Activated naive CD8-positive, alpha-beta T cell treated with anti-CD3 and anti-CD28 coated beads, Interleukin-2, amount 10 ng/mL, durations not matched to agents 7 days and 5 days (primary cell): ENCODE data around the gene ZNF563. TPM values are rescaled to one million over a fixed set of nuclear protein-coding genes. Genes with fewer than 3 reads are reported as not detected.
"Not testable (repeated sequence)": the region's sequence is repeated elsewhere in the genome, so short reads cannot be mapped to it uniquely, and the experiment has no call there.

Experiments
- ATAC-seq: fragments of 150-1000 bp; cut with Tn5 transposase; one replicate; pipeline ENCODE4 v1.10.0; 2021; ENCODE audit warnings: low read depth, moderate library complexity
- POLR2A ChIA-PET: fragments of 350-600 bp; sonication (Branson Sonifier 250); formaldehyde crosslinking; loops from one replicate; lab custom pipeline; 2021; ENCODE audit warnings: antibody characterized with exemption; lab: Charles Lee
- DNase-seq: peaks from one replicate; pipeline ENCODE4 v3.0.0; 2021
- H3K27ac Mint-ChIP-seq: one replicate; pipeline ENCODE4 v1.8.0; 2022; ENCODE audit warnings: mild to moderate bottlenecking, mixed read lengths
- H3K27me3 Mint-ChIP-seq: one replicate; pipeline ENCODE4 v1.8.0; 2022; ENCODE audit warnings: mild to moderate bottlenecking, moderate library complexity, mixed read lengths
- H3K36me3 Mint-ChIP-seq: one replicate; pipeline ENCODE4 v1.8.0; 2021; ENCODE audit warnings: mild to moderate bottlenecking, mixed read lengths
- H3K4me1 Mint-ChIP-seq: one replicate; pipeline ENCODE4 v1.8.0; 2021; ENCODE audit warnings: mixed read lengths
- H3K4me3 Mint-ChIP-seq: one replicate; pipeline ENCODE4 v1.8.0; 2022; ENCODE audit warnings: mild to moderate bottlenecking, moderate library complexity, mixed read lengths
- H3K9me3 Mint-ChIP-seq: one replicate; pipeline ENCODE4 v1.8.0; 2021; ENCODE audit warnings: mixed read lengths
- total RNA-seq, 2 experiments: library from RNA; stranded (reverse); gene quantifications; one replicate each; pipeline ENCODE4 v1.2.3, GENCODE V29; 2021

ZNF563 gene
- 1 to 10 TPM; 5.2 to 6.3 TPM for total RNA-seq

GRCh38 chr19:12333162-12334159 lies at the start of gene ZNF563:
TSS of gene ZNF563 (minus strand) at chr19:12333633. CDS start at chr19:12333482, 151 bp downstream.
- Mint-ChIP-seq H3K4me3 (peak within 1 kb of the TSS; percentile 89), H3K4me1 (peaks cover 23% of the 10 kb centered on the region), H3K9me3 (peaks cover 6% of the 10 kb centered on the region), H3K36me3 (peaks cover 9% of the 10 kb centered on the region), H3K27me3 (no peaks in the 10 kb centered on the region), H3K27ac (peak within 1 kb of the TSS; percentile 99)
- POLR2A ChIA-PET: interaction anchor here (0.6 to 3.0 kb wide), 24 partner anchors 12 to 567 kb away, joined by 3 to 31 read pairs (median 4); partner anchors contain the start of genes ZNF136, ZNF20, ZNF433 and ZNF44
- ATAC-seq: peak; percentile 97
- peak; percentile 95 for DNase-seq

GRCh38 chr19:12380444-12380737 lies 47.0 kb upstream of the ZNF563 start:
- POLR2A ChIA-PET: no interaction called here

GRCh38 chr19:12379732-12380443 lies 46.5 kb upstream of the ZNF563 start:
- Mint-ChIP-seq H3K4me3 (no peak overlapping the region), H3K27ac (no peak overlapping the region), H3K9me3 (peaks cover 44% of the 10 kb centered on the region), H3K27me3 (no peaks in the 10 kb centered on the region), H3K36me3 (peaks cover 23% of the 10 kb centered on the region), H3K4me1 (no peaks in the 10 kb centered on the region)
- POLR2A ChIA-PET: no interaction called here
- DNase-seq (no peak), ATAC-seq (no peak)

More at GRCh38 chr19:12380444-12380737, 47.0 kb upstream of the ZNF563 start:
- no peak overlapping the region for H3K4me3 Mint-ChIP-seq
- peaks cover 23% of the 10 kb centered on the region for H3K36me3 Mint-ChIP-seq
- no peak for ATAC-seq
- no peak for DNase-seq
- no peaks in the 10 kb centered on the region for H3K27me3 Mint-ChIP-seq
- H3K27ac Mint-ChIP-seq: no peak overlapping the region
- H3K4me1 Mint-ChIP-seq: no peaks in the 10 kb centered on the region
- peaks cover 42% of the 10 kb centered on the region for H3K9me3 Mint-ChIP-seq

DNA sequence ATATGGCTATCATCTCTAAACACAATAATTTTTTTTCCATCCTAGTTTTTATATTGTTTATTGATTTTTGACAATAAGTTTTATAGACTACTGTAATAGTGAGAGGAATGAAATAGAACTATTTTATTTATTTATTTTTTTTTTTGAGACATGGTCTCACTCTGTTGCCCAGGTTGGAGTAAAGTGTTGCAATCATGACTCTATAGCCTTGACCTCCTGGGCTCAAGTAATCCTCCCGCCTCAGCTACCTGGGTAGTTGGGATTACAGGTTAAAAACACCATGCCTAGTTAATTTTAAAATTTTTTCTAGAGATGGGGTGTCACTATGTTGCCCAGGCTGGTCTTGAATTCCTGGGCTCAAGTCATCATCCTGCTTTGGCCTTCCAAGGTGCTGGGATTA lies 40.6 kb upstream of the ZNF563 start:
- Mint-ChIP-seq H3K9me3 (peaks cover 32% of the 10 kb centered on the region), H3K36me3 (peaks cover 4% of the 10 kb centered on the region), H3K4me3 (no peak overlapping the region), H3K27me3 (no peaks in the 10 kb centered on the region), H3K27ac (no peak overlapping the region), H3K4me1 (no peaks in the 10 kb centered on the region)
- ATAC-seq: no peak
- DNase-seq: no peak
- POLR2A ChIA-PET: no interaction called here

DNA sequence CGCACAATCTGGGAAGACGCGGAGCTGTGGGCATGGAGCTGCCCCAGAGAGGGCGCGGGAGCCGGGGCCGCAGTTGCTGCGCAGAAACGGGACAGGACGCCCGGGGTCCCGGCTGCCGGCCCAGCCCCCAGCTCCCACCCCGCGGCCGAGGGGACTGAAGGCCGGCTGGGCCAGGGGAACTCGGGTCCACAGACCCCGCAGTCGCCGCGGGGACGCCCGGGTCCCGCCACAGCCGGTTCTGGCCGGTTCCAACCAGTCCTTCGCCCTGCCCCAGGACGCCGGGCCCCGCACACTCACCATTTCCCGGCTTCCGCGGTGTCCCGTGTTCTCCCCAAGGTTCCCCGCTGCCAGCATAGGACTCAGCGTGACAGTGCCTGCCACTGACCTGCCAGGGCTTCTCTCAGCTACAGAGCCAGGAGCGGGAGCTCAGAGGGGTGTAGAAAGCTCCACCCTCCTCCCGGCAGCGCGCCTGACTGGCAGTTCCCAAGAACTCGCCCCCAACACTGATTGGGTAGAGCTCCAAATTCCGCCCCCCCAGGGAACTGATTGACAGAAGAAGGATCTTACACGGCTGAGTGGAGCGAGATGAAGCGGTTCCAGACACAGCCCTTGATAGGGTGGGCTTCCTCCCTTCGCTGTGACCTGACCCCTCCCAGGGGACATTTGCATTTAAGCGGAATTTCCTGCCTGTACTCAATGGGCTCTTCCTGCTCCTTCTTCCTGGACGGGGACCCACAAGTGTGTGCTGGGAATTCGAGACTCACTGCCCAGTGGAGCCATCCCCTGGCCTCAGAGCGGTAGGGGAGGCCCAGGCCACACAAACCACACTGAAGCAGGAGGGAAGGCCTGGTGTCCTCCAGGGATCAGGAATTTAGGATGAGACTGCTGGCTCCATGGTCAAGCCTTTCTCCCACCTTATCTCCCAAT lies 32.1 kb upstream of the ZNF563 start, which contains the start of gene ZNF442:
Gene ZNF442, minus strand, starts transcription at position 448 of the 927 bp plus-strand sequence. CDS start 2,052 bp downstream, outside the sequence.
- peaks cover 7% of the 10 kb centered on the region for H3K36me3 Mint-ChIP-seq
- peaks cover 1% of the 10 kb centered on the region for H3K27me3 Mint-ChIP-seq
- peaks cover 12% of the 10 kb centered on the region for H3K9me3 Mint-ChIP-seq
- H3K4me3 Mint-ChIP-seq: peak within 1 kb of the TSS; percentile 96
- H3K4me1 Mint-ChIP-seq: peaks cover 16% of the 10 kb centered on the region
- H3K27ac Mint-ChIP-seq: peak within 1 kb of the TSS; percentile 91
- POLR2A ChIA-PET: interaction anchor here (0.5 to 2.6 kb wide), 10 partner anchors 11 to 378 kb away, joined by 3 to 31 read pairs (median 4); partner anchors contain the start of genes ZNF20, ZNF44, ZNF443 and ZNF563
- ATAC-seq (peak; percentile 98), DNase-seq (peak; percentile 80)

DNA sequence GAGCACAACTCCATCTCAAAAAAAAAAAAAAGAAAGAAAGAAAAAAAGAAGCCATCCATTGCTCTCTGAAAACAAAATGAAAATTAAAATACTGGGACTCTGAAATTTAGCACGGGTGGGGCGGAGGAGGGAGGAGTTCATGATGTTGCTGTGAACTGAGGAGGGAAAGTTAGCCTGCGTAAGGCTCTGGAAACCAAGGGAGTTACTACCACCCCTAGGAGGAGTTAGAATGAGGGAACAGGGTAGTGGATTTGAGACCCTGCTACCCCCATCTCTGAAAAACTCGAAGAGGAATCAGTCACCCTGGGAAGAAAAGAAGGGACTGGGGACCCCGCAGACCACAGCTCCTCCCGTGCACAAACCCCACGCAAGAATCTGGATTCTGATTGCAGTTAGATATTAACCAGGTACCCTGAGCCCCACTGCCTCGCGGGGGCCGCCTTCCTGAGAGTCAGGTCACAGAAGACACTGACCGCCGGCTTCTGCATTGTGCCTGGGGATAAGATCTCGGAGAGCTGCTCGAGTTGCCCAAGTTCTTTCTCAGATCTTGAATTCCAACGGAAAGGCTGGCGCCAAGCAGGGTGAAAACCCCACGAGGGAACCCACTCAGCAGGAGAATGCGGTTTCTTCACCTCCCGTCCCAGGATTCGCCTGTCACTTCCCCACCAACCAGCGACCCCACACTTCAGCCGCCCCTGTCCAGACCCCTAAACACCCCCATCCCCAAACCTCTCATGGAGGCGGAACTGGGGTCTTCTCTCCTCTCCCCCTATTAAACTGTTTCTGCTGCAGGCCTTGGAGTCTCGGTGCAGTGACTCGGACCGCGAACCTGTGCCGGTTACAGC lies 31.2 kb upstream of the ZNF563 start:
- ATAC-seq (no peak), DNase-seq (no peak)
- Mint-ChIP-seq H3K27me3 (peaks cover 1% of the 10 kb centered on the region), H3K27ac (peak overlapping the region; percentile 70), H3K4me1 (peaks cover 16% of the 10 kb centered on the region), H3K9me3 (peaks cover 10% of the 10 kb centered on the region), H3K4me3 (peak overlapping the region; percentile 96), H3K36me3 (peaks cover 7% of the 10 kb centered on the region)
- POLR2A ChIA-PET: interaction anchor here (0.6 to 2.6 kb wide), 8 partner anchors 31 to 377 kb away, joined by 3 to 31 read pairs (median 4); partner anchors contain the start of genes ZNF20, ZNF44 and ZNF563

DNA sequence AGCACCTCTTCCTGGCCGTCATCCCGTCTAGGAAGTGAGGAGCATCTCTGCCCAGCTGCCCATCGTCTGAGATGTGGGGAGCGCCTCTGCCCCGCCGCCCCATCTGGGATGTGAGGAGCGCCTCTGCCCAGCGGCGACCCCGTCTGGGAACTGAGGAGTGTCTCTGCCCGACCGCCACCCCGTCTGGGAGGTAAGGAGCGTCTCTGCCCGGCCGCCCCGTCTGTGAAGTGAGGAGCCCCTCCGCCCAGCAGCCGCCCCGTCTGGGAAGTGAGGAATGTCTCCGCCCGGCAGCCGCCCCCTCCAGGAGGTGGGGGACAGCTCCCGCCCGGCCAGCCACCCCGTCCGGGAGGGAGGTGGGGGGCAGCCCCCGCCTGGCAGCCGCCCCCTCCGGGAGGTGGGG lies 28.8 kb upstream of the ZNF563 start:
- H3K4me3 Mint-ChIP-seq, ATAC-seq, H3K27ac Mint-ChIP-seq, H3K36me3 Mint-ChIP-seq, H3K27me3 Mint-ChIP-seq, DNase-seq: not testable (repeated sequence)
- POLR2A ChIA-PET: interaction anchor here (0.7 kb wide), 1 partner anchor 9 kb away, joined by 3 read pairs; no protein-coding TSS in a partner anchor
- peaks cover 16% of the 10 kb centered on the region for H3K4me1 Mint-ChIP-seq
- peaks cover 19% of the 10 kb centered on the region for H3K9me3 Mint-ChIP-seq

GRCh38 chr19:12353375-12353774 lies 19.9 kb upstream of the ZNF563 start:
- Mint-ChIP-seq H3K9me3 (peaks cover 54% of the 10 kb centered on the region), H3K36me3 (peaks cover 40% of the 10 kb centered on the region), H3K4me1 (no peaks in the 10 kb centered on the region), H3K27me3 (no peaks in the 10 kb centered on the region), H3K4me3 (no peak overlapping the region), H3K27ac (no peak overlapping the region)
- no peak for ATAC-seq
- POLR2A ChIA-PET: interaction anchor here (0.6 kb wide), 1 partner anchor 1682 kb away, joined by 4 read pairs; no protein-coding TSS in a partner anchor
- DNase-seq: no peak

- no peak for ATAC-seq
- Mint-ChIP-seq H3K9me3 (peaks cover 57% of the 10 kb centered on the region), H3K27ac (no peak overlapping the region), H3K27me3 (no peaks in the 10 kb centered on the region), H3K4me1 (no peaks in the 10 kb centered on the region), H3K4me3 (no peak overlapping the region), H3K36me3 (peaks cover 43% of the 10 kb centered on the region)
- no peak for DNase-seq
- POLR2A ChIA-PET: no interaction called here
Measured at GRCh38 chr19:12350890-12351197, 17.4 kb upstream of the ZNF563 start.

DNA sequence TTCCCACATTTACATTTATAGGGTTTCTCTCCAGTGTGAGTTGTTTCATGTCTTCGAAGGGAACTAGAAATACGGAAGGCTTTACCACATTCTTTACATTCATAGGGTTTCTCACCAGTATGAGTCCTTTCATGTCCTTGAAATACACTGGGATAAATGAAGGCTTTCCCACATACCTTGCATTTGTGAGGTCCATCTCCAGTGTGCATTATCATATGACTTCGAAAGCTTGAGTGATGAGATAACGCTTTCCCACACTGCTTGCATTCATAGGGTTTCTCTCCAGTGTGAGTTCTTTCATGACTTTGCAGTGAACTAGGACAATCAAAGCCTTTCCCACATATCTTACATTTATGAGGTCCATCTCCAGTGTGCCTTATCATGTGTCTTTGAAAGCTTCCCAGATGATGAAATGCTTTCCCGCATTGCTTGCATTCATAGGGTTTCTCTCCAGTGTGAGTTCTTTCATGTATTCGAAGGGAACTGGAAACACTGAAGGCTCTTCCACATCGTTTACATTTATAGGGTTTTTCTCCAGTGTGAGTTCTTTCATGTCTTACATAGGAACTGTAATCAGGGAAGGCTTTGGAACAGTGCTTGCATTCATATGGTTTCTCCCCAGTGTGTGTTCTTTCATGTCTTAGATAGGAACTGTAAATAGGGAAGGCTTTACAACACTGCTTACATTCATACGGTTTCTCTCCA lies 16.9 kb upstream of the ZNF563 start:
- Mint-ChIP-seq H3K27me3 (no peaks in the 10 kb centered on the region), H3K4me3 (no peak overlapping the region), H3K36me3 (peaks cover 46% of the 10 kb centered on the region), H3K9me3 (peaks cover 59% of the 10 kb centered on the region), H3K4me1 (no peaks in the 10 kb centered on the region), H3K27ac (no peak overlapping the region)
- ATAC-seq: no peak
- POLR2A ChIA-PET: no interaction called here
- DNase-seq: no peak

GRCh38 chr19:12346896-12347295 lies 13.5 kb upstream of the ZNF563 start:
- DNase-seq (no peak), ATAC-seq (no peak)
- H3K4me3 Mint-ChIP-seq: no peak overlapping the region
- POLR2A ChIA-PET: no interaction called here
- H3K27me3 Mint-ChIP-seq: no peaks in the 10 kb centered on the region
- H3K4me1 Mint-ChIP-seq: no peaks in the 10 kb centered on the region
- peaks cover 36% of the 10 kb centered on the region for H3K36me3 Mint-ChIP-seq
- peaks cover 48% of the 10 kb centered on the region for H3K9me3 Mint-ChIP-seq
- H3K27ac Mint-ChIP-seq: no peak overlapping the region
